HepG2 (cell line): ENCODE data around the gene CACNA1C. TPM values are rescaled to one million over a fixed set of nuclear protein-coding genes. Genes with fewer than 3 reads are reported as not detected.

Source experiments
- ARID2 ChIP-seq: sonication (generic); formaldehyde crosslinking; IDR thresholded peaks from 2 replicates; pipeline ENCODE4 v1.8.1; 2022; ENCODE audit warnings: mild to moderate bottlenecking, missing genetic modification reagents, borderline replicate concordance
- BRD4 ChIP-seq: sonication (generic); formaldehyde crosslinking; IDR thresholded peaks from 2 replicates; pipeline ENCODE4 v1.4.0; 2020; ENCODE audit warnings: missing genetic modification reagents
- CTCF ChIP-seq: sonication (generic); formaldehyde crosslinking; IDR thresholded peaks from 2 replicates; pipeline ENCODE4 v1.5.0; 2020; ENCODE audit warnings: mild to moderate bottlenecking, missing genetic modification reagents, moderate library complexity
- FOXM1 ChIP-seq: sonication (generic); formaldehyde crosslinking; IDR thresholded peaks from 2 replicates; pipeline ENCODE4 v1.5.0; 2020; ENCODE audit warnings: missing genetic modification reagents
- HNRNPLL ChIP-seq: fragments of 200-400 bp; formaldehyde crosslinking; IDR thresholded peaks from 2 replicates; pipeline ENCODE4 v1.6.1; 2017; ENCODE audit warnings: mild to moderate bottlenecking, low read depth, low read length; ENCODE audit not compliant: poor library complexity, severe bottlenecking
- MED13 ChIP-seq: sonication (generic); formaldehyde crosslinking; IDR thresholded peaks from 2 replicates; pipeline ENCODE4 v1.5.0; 2020; ENCODE audit warnings: missing genetic modification reagents
- NR2C2 ChIP-seq: sonication (generic); formaldehyde crosslinking; IDR thresholded peaks from 2 replicates; pipeline ENCODE4 v1.4.0; 2020; ENCODE audit warnings: missing genetic modification reagents, mild to moderate bottlenecking, moderate library complexity, borderline replicate concordance
- RXRA ChIP-seq: sonication (generic); formaldehyde crosslinking; IDR thresholded peaks from 2 replicates; pipeline ENCODE4 v1.5.1; 2020; ENCODE audit warnings: missing genetic modification reagents
- SP140L ChIP-seq: sonication (generic); formaldehyde crosslinking; IDR thresholded peaks from 2 replicates; pipeline ENCODE4 v1.4.0; 2020; ENCODE audit warnings: missing genetic modification reagents, borderline replicate concordance
- TCF7 ChIP-seq: sonication (generic); IDR thresholded peaks from 2 replicates; pipeline ENCODE4 v1.6.1; 2016; ENCODE audit warnings: antibody characterized with exemption, low read depth
- THAP9 ChIP-seq: sonication (generic); formaldehyde crosslinking; IDR thresholded peaks from 2 replicates; pipeline ENCODE4; 2020; ENCODE audit warnings: missing genetic modification reagents, mild to moderate bottlenecking, borderline replicate concordance
- ZC3H13 ChIP-seq: sonication (generic); formaldehyde crosslinking; IDR thresholded peaks from 2 replicates; pipeline ENCODE4 v1.8.1; 2023; ENCODE audit warnings: mild to moderate bottlenecking, missing genetic modification reagents, moderate library complexity
- ZNF20 ChIP-seq: sonication (generic); formaldehyde crosslinking; IDR thresholded peaks from 2 replicates; pipeline ENCODE4 v1.4.0; 2020; ENCODE audit warnings: mild to moderate bottlenecking, moderate library complexity, missing genetic modification reagents
- ZNF205 ChIP-seq: IDR thresholded peaks from 2 replicates; pipeline ENCODE4 v1.6.1; 2018; ENCODE audit warnings: missing biosample characterization, missing genetic modification reagents
- ZNF432 ChIP-seq: sonication (generic); formaldehyde crosslinking; IDR thresholded peaks from 2 replicates; pipeline ENCODE4 v1.5.0; 2020; ENCODE audit warnings: missing genetic modification reagents, mild to moderate bottlenecking, borderline replicate concordance
- polyA plus RNA-seq, 8 experiments: library from polyadenylated mRNA; depleted of rRNA in 3 of 8; stranded (reverse) in 7 of 8; unstranded in 1 of 8; fragments of >200 nt; fragmentation: Illumina TruSeq in 4 of 8; extraction: Trizol in 4 of 8; gene quantifications; 2 replicates each; pipeline versions ENCODE4 v1.2.1 to v1.2.3, GENCODE V29; 2011 to 2016; ENCODE audit warnings: low read depth in 4 of 8, missing spikeins in 1 of 8, mixed read lengths in 1 of 8; ENCODE audit not compliant: insufficient read depth in 1 of 8
- total RNA-seq, 5 experiments: library from RNA; depleted of rRNA; stranded (reverse); fragments of >200 nt; fragmentation: Illumina TruSeq; extraction: Trizol; gene quantifications; 2 replicates each; pipeline ENCODE4 v1.2.3, GENCODE V29; 2016; ENCODE audit warnings: low read depth in 1 of 5
- TF ChIP-seq, protein P1 (sequence below): sonication (generic); formaldehyde crosslinking; IDR thresholded peaks from 2 replicates; pipeline ENCODE4 v1.9.0; 2022; ENCODE audit warnings: low read depth, missing genetic modification reagents
- TF ChIP-seq, protein P2 (sequence below): sonication (generic); formaldehyde crosslinking; IDR thresholded peaks from 2 replicates; pipeline ENCODE4 v1.4.0; 2020; ENCODE audit warnings: mild to moderate bottlenecking, missing genetic modification reagents
- TF ChIP-seq, protein P3 (sequence below): sonication (generic); formaldehyde crosslinking; conservative IDR thresholded peaks from 2 replicates; pipeline ENCODE4 v1.8.0; 2022; ENCODE audit warnings: low read depth, missing genetic modification reagents

CACNA1C gene
- total and polyA plus RNA-seq, 2 of the 13 experiments (the other 11 are each of a cell fraction or from before 2014, with no cell fraction given) = not detected

GRCh38 chr12:2004113-2004929 lies 48.5 kb upstream of the CACNA1C start, which contains the start of gene DCP1B (continued):
- TF ChIP-seq THAP9 = peak; percentile 98
- TF ChIP-seq HNRNPLL = peak; percentile 68
- TF ChIP-seq CTCF (CRISPR knock-in tag) = peak; percentile 43
- TF ChIP-seq, protein P1, sequence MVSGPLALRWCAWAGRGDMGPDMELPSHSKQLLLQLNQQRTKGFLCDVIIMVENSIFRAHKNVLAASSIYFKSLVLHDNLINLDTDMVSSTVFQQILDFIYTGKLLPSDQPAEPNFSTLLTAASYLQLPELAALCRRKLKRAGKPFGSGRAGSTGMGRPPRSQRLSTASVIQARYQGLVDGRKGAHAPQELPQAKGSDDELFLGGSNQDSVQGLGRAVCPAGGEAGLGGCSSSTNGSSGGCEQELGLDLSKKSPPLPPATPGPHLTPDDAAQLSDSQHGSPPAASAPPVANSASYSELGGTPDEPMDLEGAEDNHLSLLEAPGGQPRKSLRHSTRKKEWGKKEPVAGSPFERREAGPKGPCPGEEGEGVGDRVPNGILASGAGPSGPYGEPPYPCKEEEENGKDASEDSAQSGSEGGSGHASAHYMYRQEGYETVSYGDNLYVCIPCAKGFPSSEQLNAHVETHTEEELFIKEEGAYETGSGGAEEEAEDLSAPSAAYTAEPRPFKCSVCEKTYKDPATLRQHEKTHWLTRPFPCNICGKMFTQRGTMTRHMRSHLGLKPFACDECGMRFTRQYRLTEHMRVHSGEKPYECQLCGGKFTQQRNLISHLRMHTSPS = no peak; the same call in 1 of the 2 replicates
- peak; percentile 71 for TF ChIP-seq NR2C2
- peak; percentile 88 for TF ChIP-seq ZC3H13 (CRISPR knock-in tag)
- TF ChIP-seq FOXM1 (CRISPR knock-in tag) = no peak
- TF ChIP-seq ARID2 (CRISPR knock-in tag) = no peak
- peak; percentile 38; the same call in 1 of the 2 replicates for TF ChIP-seq TCF7
- TF ChIP-seq SP140L = no peak
- no peak for TF ChIP-seq ZNF432 (CRISPR knock-in tag)
- TF ChIP-seq, protein P2, sequence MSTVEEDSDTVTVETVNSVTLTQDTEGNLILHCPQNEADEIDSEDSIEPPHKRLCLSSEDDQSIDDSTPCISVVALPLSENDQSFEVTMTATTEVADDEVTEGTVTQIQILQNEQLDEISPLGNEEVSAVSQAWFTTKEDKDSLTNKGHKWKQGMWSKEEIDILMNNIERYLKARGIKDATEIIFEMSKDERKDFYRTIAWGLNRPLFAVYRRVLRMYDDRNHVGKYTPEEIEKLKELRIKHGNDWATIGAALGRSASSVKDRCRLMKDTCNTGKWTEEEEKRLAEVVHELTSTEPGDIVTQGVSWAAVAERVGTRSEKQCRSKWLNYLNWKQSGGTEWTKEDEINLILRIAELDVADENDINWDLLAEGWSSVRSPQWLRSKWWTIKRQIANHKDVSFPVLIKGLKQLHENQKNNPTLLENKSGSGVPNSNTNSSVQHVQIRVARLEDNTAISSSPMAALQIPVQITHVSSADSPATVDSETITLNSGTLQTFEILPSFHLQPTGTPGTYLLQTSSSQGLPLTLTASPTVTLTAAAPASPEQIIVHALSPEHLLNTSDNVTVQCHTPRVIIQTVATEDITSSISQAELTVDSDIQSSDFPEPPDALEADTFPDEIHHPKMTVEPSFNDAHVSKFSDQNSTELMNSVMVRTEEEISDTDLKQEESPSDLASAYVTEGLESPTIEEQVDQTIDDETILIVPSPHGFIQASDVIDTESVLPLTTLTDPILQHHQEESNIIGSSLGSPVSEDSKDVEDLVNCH (CRISPR knock-in tag) = no peak
- TF ChIP-seq, protein P3, sequence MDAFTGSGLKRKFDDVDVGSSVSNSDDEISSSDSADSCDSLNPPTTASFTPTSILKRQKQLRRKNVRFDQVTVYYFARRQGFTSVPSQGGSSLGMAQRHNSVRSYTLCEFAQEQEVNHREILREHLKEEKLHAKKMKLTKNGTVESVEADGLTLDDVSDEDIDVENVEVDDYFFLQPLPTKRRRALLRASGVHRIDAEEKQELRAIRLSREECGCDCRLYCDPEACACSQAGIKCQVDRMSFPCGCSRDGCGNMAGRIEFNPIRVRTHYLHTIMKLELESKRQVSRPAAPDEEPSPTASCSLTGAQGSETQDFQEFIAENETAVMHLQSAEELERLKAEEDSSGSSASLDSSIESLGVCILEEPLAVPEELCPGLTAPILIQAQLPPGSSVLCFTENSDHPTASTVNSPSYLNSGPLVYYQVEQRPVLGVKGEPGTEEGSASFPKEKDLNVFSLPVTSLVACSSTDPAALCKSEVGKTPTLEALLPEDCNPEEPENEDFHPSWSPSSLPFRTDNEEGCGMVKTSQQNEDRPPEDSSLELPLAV (CRISPR knock-in tag) = 0 out of 2 replicates have a peak, but pooled peaks have one; percentile 52
- peak; percentile 48; the same call in 1 of the 2 replicates for TF ChIP-seq ZNF205 (CRISPR knock-in tag)
- no peak for TF ChIP-seq MED13 (CRISPR knock-in tag)
- TF ChIP-seq RXRA (CRISPR knock-in tag) = peak; percentile 85
- TF ChIP-seq ZNF20 (CRISPR knock-in tag) = no peak
- TF ChIP-seq BRD4 = peak; percentile 97
